ENCODE measurements around the gene IGSF11.

DNA sequence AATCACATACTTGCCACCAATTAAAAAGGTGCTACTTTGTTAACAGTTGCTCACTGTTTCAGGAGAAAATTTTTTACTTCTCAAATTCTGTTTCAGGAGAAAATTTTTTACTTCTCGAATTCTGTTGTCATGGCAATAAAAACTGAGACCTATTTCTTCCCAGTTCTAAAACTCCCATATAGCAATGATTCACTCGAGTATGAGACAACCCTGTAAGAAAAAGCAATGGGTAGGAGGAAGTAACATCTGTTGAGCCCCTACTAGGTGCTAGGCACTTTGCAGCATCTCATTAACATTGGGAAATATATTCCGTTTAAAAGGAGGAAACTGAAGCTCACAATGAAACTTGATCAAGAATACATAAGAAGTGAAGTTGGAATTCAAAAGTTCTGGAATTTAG, 35.1 kb upstream of the IGSF11 start:
- TF ChIP-seq GABPA (IDR thresholded peaks at IDR 0.05; ENCODE audit: low read depth), result no peak
- TF ChIP-seq, protein P1, sequence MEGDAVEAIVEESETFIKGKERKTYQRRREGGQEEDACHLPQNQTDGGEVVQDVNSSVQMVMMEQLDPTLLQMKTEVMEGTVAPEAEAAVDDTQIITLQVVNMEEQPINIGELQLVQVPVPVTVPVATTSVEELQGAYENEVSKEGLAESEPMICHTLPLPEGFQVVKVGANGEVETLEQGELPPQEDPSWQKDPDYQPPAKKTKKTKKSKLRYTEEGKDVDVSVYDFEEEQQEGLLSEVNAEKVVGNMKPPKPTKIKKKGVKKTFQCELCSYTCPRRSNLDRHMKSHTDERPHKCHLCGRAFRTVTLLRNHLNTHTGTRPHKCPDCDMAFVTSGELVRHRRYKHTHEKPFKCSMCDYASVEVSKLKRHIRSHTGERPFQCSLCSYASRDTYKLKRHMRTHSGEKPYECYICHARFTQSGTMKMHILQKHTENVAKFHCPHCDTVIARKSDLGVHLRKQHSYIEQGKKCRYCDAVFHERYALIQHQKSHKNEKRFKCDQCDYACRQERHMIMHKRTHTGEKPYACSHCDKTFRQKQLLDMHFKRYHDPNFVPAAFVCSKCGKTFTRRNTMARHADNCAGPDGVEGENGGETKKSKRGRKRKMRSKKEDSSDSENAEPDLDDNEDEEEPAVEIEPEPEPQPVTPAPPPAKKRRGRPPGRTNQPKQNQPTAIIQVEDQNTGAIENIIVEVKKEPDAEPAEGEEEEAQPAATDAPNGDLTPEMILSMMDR (IDR thresholded peaks at IDR 0.05; ENCODE audit: insufficient read depth, low read length), result no peak
